MCF 10A (cell line): ENCODE measurements around the gene WIF1. TPM values are rescaled to one million over a fixed set of nuclear protein-coding genes. Genes with fewer than 3 reads are reported as not detected.

Experiments
- BruUV-seq: library from RNA; stranded (reverse); fragments of 400-500 nt; replicated peaks from 2 replicates; lab custom pipeline; 2021; lab: Mats Ljungman, UMichigan
- CTCF ChIA-PET: fragments of 300-600 bp; sonication (Branson Sonifier 250); formaldehyde crosslinking; extraction: SDS; loops from one replicate; lab custom pipeline; 2021; ENCODE audit warnings: antibody characterized with exemption, inconsistent platforms; lab: Yijun Ruan, JAX
- POLR2A ChIA-PET: fragments of 300-600, 350-650 bp; sonication (Branson Sonifier 250); formaldehyde crosslinking; extraction: SDS; loops from one replicate; lab custom pipeline; 2020; ENCODE audit warnings: antibody characterized with exemption, inconsistent platforms; lab: Yijun Ruan, JAX
- DNase-seq: peaks from one replicate; pipeline ENCODE4 v3.0.0-alpha.2; 2018; ENCODE audit not compliant: unreplicated experiment
- H3K27ac Mint-ChIP-seq: one replicate; pipeline ENCODE4 v1.8.0; 2022; ENCODE audit warnings: mild to moderate bottlenecking, low read depth, mixed read lengths; ENCODE audit not compliant: unreplicated experiment
- H3K27me3 Mint-ChIP-seq: one replicate; pipeline ENCODE4 v1.8.0; 2022; ENCODE audit warnings: mixed read lengths; ENCODE audit not compliant: insufficient read depth, unreplicated experiment
- H3K36me3 Mint-ChIP-seq: one replicate; pipeline ENCODE4 v1.8.0; 2022; ENCODE audit warnings: mild to moderate bottlenecking, moderate library complexity, mixed read lengths; ENCODE audit not compliant: insufficient read depth, unreplicated experiment
- H3K4me1 Mint-ChIP-seq: one replicate; pipeline ENCODE4 v1.8.0; 2022; ENCODE audit warnings: mixed read lengths; ENCODE audit not compliant: insufficient read depth, unreplicated experiment
- H3K4me3 Mint-ChIP-seq: one replicate; pipeline ENCODE4 v1.8.0; 2022; ENCODE audit warnings: mild to moderate bottlenecking, moderate library complexity, mixed read lengths; ENCODE audit not compliant: unreplicated experiment
- H3K9me3 Mint-ChIP-seq: one replicate; pipeline ENCODE4 v1.8.0; 2022; ENCODE audit warnings: mixed read lengths; ENCODE audit not compliant: unreplicated experiment
- intact Hi-C: fragments of 100-400 bp; cut with micrococcal nuclease; formaldehyde crosslinking; loops from 2 replicates; pipeline ENCODE4 v1.14.1; 2022
- total RNA-seq: library from RNA; stranded (reverse); gene quantifications from 2 replicates; pipeline ENCODE4 v1.2.3, GENCODE V29; 2022
- TF ChIP-seq, protein P1 (sequence below): fragments of 200-600 bp; IDR thresholded peaks from one replicate; pipeline ENCODE4 v1.8.0; 2022; ENCODE audit warnings: antibody characterized with exemption, mild to moderate bottlenecking; ENCODE audit not compliant: unreplicated experiment

Gene WIF1
- total RNA-seq, 1 experiment from 2014 or later = not detected

DNA sequence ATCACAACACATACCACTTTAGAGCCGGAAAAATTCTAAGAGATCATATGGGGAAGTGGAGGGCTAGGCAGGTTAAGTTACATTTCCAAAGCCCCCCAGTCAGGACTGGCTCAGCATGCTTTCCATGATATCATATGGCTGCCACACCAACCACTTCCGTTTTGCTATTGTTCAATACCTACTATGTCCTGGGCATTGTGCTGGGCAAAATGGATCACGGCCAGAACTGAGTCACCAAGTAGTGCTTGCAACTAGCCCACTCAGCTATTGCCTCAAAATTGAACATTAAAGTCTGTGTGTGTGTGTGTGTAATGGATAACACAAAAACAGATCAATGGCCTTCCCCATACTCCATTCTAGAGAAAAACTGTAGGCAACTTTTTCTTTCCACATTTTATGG, 22.7 kb downstream of the WIF1 start:
- POLR2A ChIA-PET = no interaction called here
- no peak overlapping the region for H3K27ac Mint-ChIP-seq
- peaks cover 80% of the 10 kb centered on the region for H3K27me3 Mint-ChIP-seq
- CTCF ChIA-PET = interaction anchor here (0.6 to 1.5 kb wide), 4 partner anchors 9 to 680 kb away, joined by 3 to 10 read pairs (median 3); no protein-coding TSS in a partner anchor
- TF ChIP-seq, protein P1, sequence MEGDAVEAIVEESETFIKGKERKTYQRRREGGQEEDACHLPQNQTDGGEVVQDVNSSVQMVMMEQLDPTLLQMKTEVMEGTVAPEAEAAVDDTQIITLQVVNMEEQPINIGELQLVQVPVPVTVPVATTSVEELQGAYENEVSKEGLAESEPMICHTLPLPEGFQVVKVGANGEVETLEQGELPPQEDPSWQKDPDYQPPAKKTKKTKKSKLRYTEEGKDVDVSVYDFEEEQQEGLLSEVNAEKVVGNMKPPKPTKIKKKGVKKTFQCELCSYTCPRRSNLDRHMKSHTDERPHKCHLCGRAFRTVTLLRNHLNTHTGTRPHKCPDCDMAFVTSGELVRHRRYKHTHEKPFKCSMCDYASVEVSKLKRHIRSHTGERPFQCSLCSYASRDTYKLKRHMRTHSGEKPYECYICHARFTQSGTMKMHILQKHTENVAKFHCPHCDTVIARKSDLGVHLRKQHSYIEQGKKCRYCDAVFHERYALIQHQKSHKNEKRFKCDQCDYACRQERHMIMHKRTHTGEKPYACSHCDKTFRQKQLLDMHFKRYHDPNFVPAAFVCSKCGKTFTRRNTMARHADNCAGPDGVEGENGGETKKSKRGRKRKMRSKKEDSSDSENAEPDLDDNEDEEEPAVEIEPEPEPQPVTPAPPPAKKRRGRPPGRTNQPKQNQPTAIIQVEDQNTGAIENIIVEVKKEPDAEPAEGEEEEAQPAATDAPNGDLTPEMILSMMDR = no peak
- peak; percentile 71 for DNase-seq
- no peaks in the 10 kb centered on the region for H3K36me3 Mint-ChIP-seq
- H3K4me1 Mint-ChIP-seq = no peaks in the 10 kb centered on the region
- no TSS peak for BruUV-seq
- no peaks in the 10 kb centered on the region for H3K9me3 Mint-ChIP-seq
- intact Hi-C loops = no loop called here
- no peak overlapping the region for H3K4me3 Mint-ChIP-seq

- TF ChIP-seq, protein P1 = no peak
- intact Hi-C loops = no loop called here
- POLR2A ChIA-PET = no interaction called here
- CTCF ChIA-PET = interaction anchor here (0.6 to 1.5 kb wide), 2 partner anchors 11 to 12 kb away, joined by 3 to 5 read pairs; no protein-coding TSS in a partner anchor
- BruUV-seq = no TSS peak
- Mint-ChIP-seq H3K4me1 (no peaks in the 10 kb centered on the region), H3K36me3 (no peaks in the 10 kb centered on the region), H3K4me3 (no peak overlapping the region), H3K27me3 (peaks cover 79% of the 10 kb centered on the region), H3K9me3 (no peaks in the 10 kb centered on the region), H3K27ac (no peak overlapping the region)
- DNase-seq = no peak
Observed at GRCh38 chr12:65094722-65095121, 26.4 kb downstream of the WIF1 start.

DNA sequence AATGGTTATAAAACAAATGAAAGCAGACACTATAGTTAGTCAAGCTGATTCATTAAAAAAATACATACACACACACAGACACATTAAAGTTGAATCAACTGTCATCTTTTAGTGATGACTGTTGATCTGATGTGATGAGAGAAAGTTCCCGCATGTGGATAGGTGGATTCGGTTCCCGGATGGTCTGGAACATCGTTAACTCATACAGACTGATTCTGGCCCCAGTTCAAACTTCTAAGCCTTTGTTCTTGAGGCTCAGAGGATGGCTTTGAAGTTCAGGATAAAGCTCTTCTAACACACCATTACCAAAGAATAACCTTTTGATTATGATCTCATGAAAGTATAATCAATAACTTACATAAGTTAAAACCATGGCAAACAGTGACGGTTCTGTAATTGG, 27.5 kb downstream of the WIF1 start:
- H3K36me3 Mint-ChIP-seq = no peaks in the 10 kb centered on the region
- CTCF ChIA-PET = interaction anchor here (1.3 to 1.5 kb wide), 3 partner anchors 13 to 98 kb away, joined by 3 to 5 read pairs (median 4); no protein-coding TSS in a partner anchor
- DNase-seq = no peak

DNA sequence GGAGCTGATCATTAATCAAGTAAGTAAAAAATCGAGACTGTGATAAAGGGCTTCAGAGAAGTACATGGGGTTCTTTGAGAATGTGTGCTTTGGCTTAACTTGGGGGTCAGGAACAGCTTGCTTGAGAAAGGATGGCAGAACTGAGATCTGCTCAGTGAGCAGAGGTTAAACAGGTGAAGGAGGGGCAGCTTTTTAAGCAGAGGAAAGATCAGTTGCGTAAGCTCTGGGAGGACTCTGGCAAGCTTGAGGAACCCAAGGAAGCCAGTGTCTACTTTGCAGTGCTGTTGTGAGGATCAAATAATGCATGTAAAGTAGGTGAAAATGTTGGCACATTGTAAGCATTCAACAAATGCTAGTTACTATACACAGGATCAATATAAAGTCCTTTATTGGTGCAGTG, 30.6 kb downstream of the WIF1 start:
- H3K4me1 Mint-ChIP-seq = no peaks in the 10 kb centered on the region
- DNase-seq = no peak
- no peak overlapping the region for H3K4me3 Mint-ChIP-seq
- H3K36me3 Mint-ChIP-seq = no peaks in the 10 kb centered on the region
- H3K9me3 Mint-ChIP-seq = no peaks in the 10 kb centered on the region
- H3K27me3 Mint-ChIP-seq = peaks cover 50% of the 10 kb centered on the region
- no peak overlapping the region for H3K27ac Mint-ChIP-seq
- ChIA-PET POLR2A (no interaction called here), CTCF (interaction anchor here (0.6 to 1.2 kb wide), 3 partner anchors 15 to 289 kb away, joined by 3 to 5 read pairs (median 3); no protein-coding TSS in a partner anchor)
- TF ChIP-seq, protein P1 = no peak
- BruUV-seq = no TSS peak
- intact Hi-C loops = no loop called here

More for the DNA sequence above, 27.5 kb downstream of the WIF1 start:
- H3K4me1 Mint-ChIP-seq = no peaks in the 10 kb centered on the region
- TF ChIP-seq, protein P1 = no peak
- no peak overlapping the region for H3K27ac Mint-ChIP-seq
- no peaks in the 10 kb centered on the region for H3K9me3 Mint-ChIP-seq
- POLR2A ChIA-PET = interaction anchor here (0.7 kb wide), 1 partner anchor 19 kb away, joined by 3 read pairs; no protein-coding TSS in a partner anchor
- peaks cover 68% of the 10 kb centered on the region for H3K27me3 Mint-ChIP-seq
- no TSS peak for BruUV-seq
- intact Hi-C loops = no loop called here
- H3K4me3 Mint-ChIP-seq = no peak overlapping the region
